H1 (cell line): Measurements from ENCODE around the gene COPZ1. TPM values are rescaled to one million over a fixed set of nuclear protein-coding genes. Genes with fewer than 3 reads are reported as not detected.
A peak's percentile ranks its signal among the peaks of the same experiment; 100 is the strongest.

Experiments used
- CTCF ChIA-PET: fragments of 300-600 bp; sonication (Branson Sonifier 250); formaldehyde crosslinking; loops from one replicate; lab custom pipeline; 2021; ENCODE audit not compliant: partially characterized antibody; lab: Charles Lee
- POLR2A ChIA-PET: fragments of 300-600 bp; sonication (Branson Sonifier 250); formaldehyde crosslinking; loops from one replicate; lab custom pipeline; 2021; ENCODE audit warnings: inconsistent platforms; ENCODE audit not compliant: partially characterized antibody; lab: Charles Lee
- DNase-seq, 2 experiments: peaks; one replicate each; pipeline versions ENCODE4 v3.0.0 to v3.0.0-alpha.2; 2010 to 2022; ENCODE audit warnings: low spot score in 2 of 2, low read depth in 1 of 2, mixed read lengths in 1 of 2
- FAIRE-seq: peaks from 2 replicates; lab custom pipeline; 2011; peaks lifted over from hg19 to GRCh38; lab: Jason Lieb, UNC
- H2AFZ ChIP-seq: 2 replicates; pipeline ENCODE4 v1.8.1; 2012; ENCODE audit warnings: low read length, inconsistent platforms
- H2AK5ac ChIP-seq: 2 replicates; pipeline ENCODE4 v1.6.1; 2013; ENCODE audit warnings: low read depth, low read length
- H2BK120ac ChIP-seq: replicated peaks from 2 replicates; pipeline ENCODE3; 2013; ENCODE audit warnings: low read depth, low read length, inconsistent platforms
- H2BK12ac ChIP-seq: 2 replicates; pipeline ENCODE4 v1.6.1; 2013; ENCODE audit warnings: low read depth, low read length
- H2BK15ac ChIP-seq: 2 replicates; pipeline ENCODE4 v1.6.1; 2013; ENCODE audit warnings: low read length
- H2BK20ac ChIP-seq: 2 replicates; pipeline ENCODE4 v1.6.1; 2013; ENCODE audit warnings: low read length
- H2BK5ac ChIP-seq: 2 replicates; pipeline ENCODE4 v1.6.1; 2013; ENCODE audit warnings: low read depth, low read length
- H3K14ac ChIP-seq: 2 replicates; pipeline ENCODE4 v1.6.1; 2013; ENCODE audit warnings: inconsistent platforms; ENCODE audit not compliant: insufficient read length
- H3K18ac ChIP-seq: 2 replicates; pipeline ENCODE4 v1.6.1; 2013; ENCODE audit warnings: low read length; ENCODE audit errors: extremely low read depth
- H3K23ac ChIP-seq: 2 replicates; pipeline ENCODE4 v1.6.1; 2013; ENCODE audit warnings: inconsistent platforms; ENCODE audit not compliant: insufficient read length
- H3K23me2 ChIP-seq: 2 replicates; pipeline ENCODE4 v1.6.1; 2013; ENCODE audit warnings: low read depth, low read length
- H3K27ac ChIP-seq: 2 replicates; pipeline ENCODE4 v1.6.1; 2011; ENCODE audit warnings: low read depth, low read length, inconsistent platforms
- H3K27me3 ChIP-seq, 4 experiments: replicated peaks in 1 of 4; 1 replicate in 1 of 4; 2 replicates in 3 of 4; pipeline versions ENCODE4 v1.6.1 to v1.8.1; 2011 to 2013; ENCODE audit warnings: low read length in 3 of 4, mild to moderate bottlenecking in 3 of 4, inconsistent platforms in 2 of 4, mixed read lengths in 2 of 4, moderate library complexity in 1 of 4; ENCODE audit not compliant: control insufficient read depth in 3 of 4, insufficient read depth in 3 of 4; ENCODE audit errors: extremely low read depth in 1 of 4
- H3K36me3 ChIP-seq, 4 experiments: 2 replicates each; pipeline versions ENCODE4 v1.6.1 to v1.8.1; 2011 to 2013; ENCODE audit warnings: mild to moderate bottlenecking in 4 of 4, low read length in 3 of 4, moderate library complexity in 2 of 4, control low read depth in 1 of 4, inconsistent platforms in 1 of 4; ENCODE audit not compliant: insufficient read depth in 4 of 4, control insufficient read depth in 2 of 4
- H3K4ac ChIP-seq: replicated peaks from 2 replicates; pipeline ENCODE3; 2013; ENCODE audit warnings: low read length, low read depth, mixed read lengths, inconsistent platforms; ENCODE audit not compliant: insufficient read length
- H3K4me1 ChIP-seq, 4 experiments: replicated peaks in 1 of 4; 1 replicate in 1 of 4; 2 replicates in 3 of 4; pipeline versions ENCODE4 v1.6.1 to v1.8.1; 2011 to 2013; ENCODE audit warnings: low read length in 3 of 4, inconsistent platforms in 2 of 4, mixed read lengths in 1 of 4; ENCODE audit not compliant: insufficient read depth in 4 of 4, control insufficient read depth in 3 of 4
- H3K4me2 ChIP-seq, 2 experiments: 2 replicates each; pipeline versions ENCODE4 v1.6.1 to v1.8.1; 2011 to 2013; ENCODE audit warnings: low read depth in 2 of 2, low read length in 2 of 2, control low read depth in 1 of 2, inconsistent platforms in 1 of 2, mild to moderate bottlenecking in 1 of 2; ENCODE audit not compliant: insufficient read depth in 1 of 2
- H3K4me3 ChIP-seq, 4 experiments: fragments of 200-600, 300-600 bp in 1 of 4; sonication (generic), shearing (Covaris generic), sonication (Bioruptor Twin) in 1 of 4; 2 replicates each; pipeline versions ENCODE4 v1.5.1 to v1.8.1; 2011 to 2016; ENCODE audit warnings: low read length in 4 of 4, low read depth in 3 of 4, control low read depth in 2 of 4, inconsistent platforms in 2 of 4, mild to moderate bottlenecking in 2 of 4, mixed read lengths in 1 of 4, moderate library complexity in 1 of 4; ENCODE audit not compliant: insufficient read depth in 2 of 4; ENCODE audit errors: extremely low read depth in 1 of 4
- H3K56ac ChIP-seq: replicated peaks from 2 replicates; pipeline ENCODE3; 2013; ENCODE audit warnings: low read depth, mild to moderate bottlenecking, mixed read lengths, low read length, inconsistent platforms; ENCODE audit not compliant: insufficient read length
- H3K79me1 ChIP-seq: 2 replicates; pipeline ENCODE4 v1.6.1; 2013; ENCODE audit warnings: low read depth, low read length, control low read depth
- H3K79me2 ChIP-seq, 2 experiments: 2 replicates each; pipeline versions ENCODE4 v1.6.1 to v1.8.1; 2012 to 2013; ENCODE audit warnings: low read length in 2 of 2, mild to moderate bottlenecking in 2 of 2, inconsistent platforms in 1 of 2; ENCODE audit not compliant: insufficient read depth in 2 of 2, control insufficient read depth in 1 of 2
- H3K9ac ChIP-seq, 4 experiments: replicated peaks in 1 of 4; 1 replicate in 1 of 4; 2 replicates in 3 of 4; pipeline versions ENCODE4 v1.6.1 to v1.8.1; 2011 to 2013; ENCODE audit warnings: low read depth in 3 of 4, low read length in 3 of 4, control low read depth in 2 of 4, mild to moderate bottlenecking in 2 of 4, moderate library complexity in 2 of 4, inconsistent platforms in 1 of 4; ENCODE audit errors: extremely low read depth in 1 of 4
- H3K9me3 ChIP-seq, 2 experiments: 2 replicates each; pipeline versions ENCODE4 v1.6.1 to v1.8.1; 2012 to 2013; ENCODE audit warnings: mild to moderate bottlenecking in 2 of 2, moderate library complexity in 2 of 2, control low read depth in 1 of 2, inconsistent platforms in 1 of 2, low read depth in 1 of 2, low read length in 1 of 2, mixed read lengths in 1 of 2; ENCODE audit not compliant: insufficient read depth in 2 of 2
- H4K20me1 ChIP-seq, 2 experiments: replicated peaks in 1 of 2; 2 replicates each; pipeline versions ENCODE3 to v1.8.1; 2011 to 2013; ENCODE audit warnings: inconsistent platforms in 2 of 2, low read length in 2 of 2, mild to moderate bottlenecking in 1 of 2; ENCODE audit not compliant: insufficient read depth in 2 of 2, control insufficient read depth in 1 of 2
- H4K5ac ChIP-seq: 2 replicates; pipeline ENCODE4 v1.6.1; 2013; ENCODE audit warnings: low read length, low read depth, mixed read lengths, inconsistent platforms; ENCODE audit not compliant: insufficient read length
- H4K8ac ChIP-seq: 2 replicates; pipeline ENCODE4 v1.8.0; 2013; ENCODE audit warnings: mild to moderate bottlenecking, moderate library complexity, low read length, inconsistent platforms; ENCODE audit not compliant: insufficient read depth; ENCODE audit errors: extremely low read depth
- H4K91ac ChIP-seq: replicated peaks from 2 replicates; pipeline ENCODE3; 2013; ENCODE audit warnings: low read length, mixed read lengths, inconsistent platforms; ENCODE audit not compliant: insufficient read length
- CBX5 ChIP-seq: fragments of 300-800, 300-1000 bp; sonication (generic); IDR thresholded peaks from 2 replicates; pipeline ENCODE4 v1.7.1; 2016; ENCODE audit warnings: antibody characterized with exemption, low read length, low read depth
- CHD2 ChIP-seq: IDR thresholded peaks from 2 replicates; pipeline ENCODE4 v1.6.1; 2012; ENCODE audit warnings: low read length, improper control_type of control experiment
- CREB1 ChIP-seq: IDR thresholded peaks from 2 replicates; pipeline ENCODE4 v1.6.1; 2012; ENCODE audit warnings: inconsistent platforms
- FOSL1 ChIP-seq: IDR thresholded peaks from 2 replicates; pipeline ENCODE4 v1.6.1; 2011; ENCODE audit warnings: mild to moderate bottlenecking, low read depth, low read length, moderate library complexity; ENCODE audit not compliant: insufficient read depth
- HDAC6 ChIP-seq: IDR thresholded peaks from one replicate; pipeline ENCODE4 v1.7.1; 2012; ENCODE audit warnings: low read depth, mild to moderate bottlenecking, inconsistent platforms, low read length, moderate library complexity
- SP4 ChIP-seq: IDR thresholded peaks from 2 replicates; pipeline ENCODE4 v1.6.1; 2012; ENCODE audit warnings: low read length, inconsistent platforms
- SUZ12 ChIP-seq: fragments of 200-600 bp; sonication (generic); IDR thresholded peaks from 2 replicates; pipeline ENCODE4 v1.6.1; 2012; ENCODE audit warnings: mild to moderate bottlenecking, inconsistent platforms, low read length, moderate library complexity, mixed read lengths
- WGBS, 2 experiments: shearing (Covaris generic) in 1 of 2; methylation state at CpG; one replicate each; pipeline versions ENCODE4 v1.1.6 to v1.1.7; 2013 to 2015; ENCODE audit warnings: low lambda C conversion rate in 2 of 2, mixed read lengths in 2 of 2, inconsistent platforms in 1 of 2, low coverage in 1 of 2, missing lambda C conversion rate in 1 of 2; ENCODE audit not compliant: insufficient replicate concordance in 2 of 2, insufficient coverage in 1 of 2, insufficient read length in 1 of 2; ENCODE audit errors: extremely low coverage in 1 of 2, missing lambda C conversion rate in 1 of 2; 5-methylcytosine and 5-hydroxymethylcytosine counted together
- polyA plus RNA-seq, 7 experiments: library from polyadenylated mRNA; depleted of rRNA in 3 of 7; stranded (reverse) in 5 of 7; unstranded in 2 of 7; fragments of >200 nt in 5 of 7; fragments of 200-250 nt in 2 of 7; gene quantifications; 1 replicate in 5 of 7; 2 replicates in 1 of 7; 4 replicates in 1 of 7; pipeline versions ENCODE4 v1.2.1 to v1.2.3, GENCODE V29; 2011 to 2013; ENCODE audit warnings: missing spikeins in 2 of 7, mixed read lengths in 2 of 7
- total RNA-seq: library from RNA; stranded (reverse); fragmentation: NEBNext Ultra II Directional; extraction: Animal tissue kit (Norgen Biotek cat#: 25700); gene quantifications from 2 replicates; pipeline ENCODE4 v1.2.1, GENCODE V29; 2021
- TF ChIP-seq, protein P1 (sequence below): IDR thresholded peaks from 2 replicates; pipeline ENCODE4 v1.6.1; 2012; ENCODE audit warnings: inconsistent platforms

The COPZ1 gene
- total and polyA plus RNA-seq, 2 of the 8 experiments (the other 6 are each of a cell fraction or from before 2014, with no cell fraction given) = 103 to 133 TPM

DNA sequence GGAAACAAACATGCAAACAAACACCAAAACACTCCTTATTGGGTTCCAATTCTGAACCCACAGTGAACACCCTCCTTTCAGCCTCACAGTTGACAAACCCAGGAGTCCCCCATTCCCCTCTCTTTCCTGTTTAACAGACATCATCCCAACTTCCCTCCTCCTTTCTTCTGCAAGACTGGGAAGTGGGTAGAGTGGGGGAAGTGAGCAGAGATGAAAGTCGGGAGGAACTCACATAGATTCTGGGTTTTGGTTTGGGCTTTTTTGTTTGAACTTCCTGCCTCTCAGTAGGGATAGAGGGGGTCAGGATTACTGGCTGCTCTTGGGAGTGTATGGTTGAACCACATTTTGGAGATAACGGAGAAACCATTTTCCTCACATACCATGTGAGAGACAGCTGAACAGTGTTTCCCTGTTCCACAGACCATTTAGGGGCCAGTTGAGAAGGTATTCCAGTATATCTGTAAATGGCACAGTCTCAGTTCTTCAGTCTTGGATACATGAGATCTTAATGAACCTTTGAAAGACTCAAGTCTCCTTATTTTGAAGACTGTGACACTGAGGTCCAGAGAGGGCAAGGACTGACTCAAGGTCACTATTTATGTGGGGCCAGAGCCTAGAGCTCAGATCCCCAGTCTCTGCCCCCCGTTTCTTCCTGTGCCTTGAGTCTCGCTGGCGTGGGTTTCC lies 43.2 kb downstream of the COPZ1 start:
- peaks cover 0 to 3% (median 2%) of the 10 kb centered on the region in 4 experiments; a peak in 3 of 8 replicates for H3K36me3 ChIP-seq
- H3K4me3 ChIP-seq = peak overlapping the region in 1 of 4 experiments; percentile 23; a peak in 1 of 8 replicates
- H2BK5ac ChIP-seq = no peak overlapping the region
- H3K27me3 ChIP-seq = peaks cover 0 to 16% (median 12%) of the 10 kb centered on the region in 4 experiments; a peak in 6 of 7 replicates
- no peak overlapping the region for H2BK15ac ChIP-seq
- peak overlapping the region; percentile 64 to 74; a peak in 3 of 4 replicates for H3K4me2 ChIP-seq
- ChIA-PET CTCF (interaction anchor here (0.8 to 3.4 kb wide), 39 partner anchors 9 to 562 kb away, joined by 3 to 39 read pairs (median 4); partner anchors contain the start of genes NFE2 and ZNF385A), POLR2A (interaction anchor here (0.5 to 4.0 kb wide), 14 partner anchors 10 to 149 kb away, joined by 3 to 19 read pairs (median 4); partner anchors contain the start of genes CBX5 and HNRNPA1)
- H3K4ac ChIP-seq = no peak overlapping the region
- no peak overlapping the region for H4K5ac ChIP-seq
- no peak overlapping the region for H2BK120ac ChIP-seq
- peaks cover 8% of the 10 kb centered on the region for H3K23me2 ChIP-seq
- H3K27ac ChIP-seq = no peak overlapping the region
- H3K79me1 ChIP-seq = no peaks in the 10 kb centered on the region
- TF ChIP-seq HDAC6 (no peak), SUZ12 (no peak), FOSL1 (no peak), CHD2 (no peak), SP4 (no peak), CBX5 (no peak), CREB1 (no peak)
- TF ChIP-seq, protein P1, sequence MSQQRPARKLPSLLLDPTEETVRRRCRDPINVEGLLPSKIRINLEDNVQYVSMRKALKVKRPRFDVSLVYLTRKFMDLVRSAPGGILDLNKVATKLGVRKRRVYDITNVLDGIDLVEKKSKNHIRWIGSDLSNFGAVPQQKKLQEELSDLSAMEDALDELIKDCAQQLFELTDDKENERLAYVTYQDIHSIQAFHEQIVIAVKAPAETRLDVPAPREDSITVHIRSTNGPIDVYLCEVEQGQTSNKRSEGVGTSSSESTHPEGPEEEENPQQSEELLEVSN = no peak
- 30% methylated on average over 5 of the region's 5 CpGs; no CpG with 5 or more reads in 1 of the 2 experiments for WGBS, 2 experiments
- H3K56ac ChIP-seq = no peak overlapping the region
- no peaks in the 10 kb centered on the region for H3K9me3 ChIP-seq
- 0 out of 2 replicates have a peak overlapping the region, but pooled peaks have one; percentile 22 for H3K18ac ChIP-seq
- no peak overlapping the region for H2AK5ac ChIP-seq
- H2BK12ac ChIP-seq = peak overlapping the region; percentile 62; the same call in 1 of the 2 replicates
- no peak overlapping the region for H3K9ac ChIP-seq
- no peak overlapping the region for H2BK20ac ChIP-seq
- no peak overlapping the region for H4K8ac ChIP-seq
- peaks cover 0 to 4% of the 10 kb centered on the region in 2 experiments for H4K20me1 ChIP-seq
- H4K91ac ChIP-seq = no peak overlapping the region
- DNase-seq (no peak), FAIRE-seq (no peak)
- peaks cover 0 to 11% (median 6%) of the 10 kb centered on the region in 4 experiments; a peak in 5 of 7 replicates for H3K4me1 ChIP-seq
- H3K79me2 ChIP-seq = no peaks in the 10 kb centered on the region
- no peak overlapping the region for H2AFZ ChIP-seq
- no peak overlapping the region for H3K23ac ChIP-seq
- H3K14ac ChIP-seq = no peak overlapping the region
